ENCODE data around the gene HAGH.
A peak's percentile ranks its signal among the peaks of the same experiment; 100 is the strongest.

The HAGH gene

DNA sequence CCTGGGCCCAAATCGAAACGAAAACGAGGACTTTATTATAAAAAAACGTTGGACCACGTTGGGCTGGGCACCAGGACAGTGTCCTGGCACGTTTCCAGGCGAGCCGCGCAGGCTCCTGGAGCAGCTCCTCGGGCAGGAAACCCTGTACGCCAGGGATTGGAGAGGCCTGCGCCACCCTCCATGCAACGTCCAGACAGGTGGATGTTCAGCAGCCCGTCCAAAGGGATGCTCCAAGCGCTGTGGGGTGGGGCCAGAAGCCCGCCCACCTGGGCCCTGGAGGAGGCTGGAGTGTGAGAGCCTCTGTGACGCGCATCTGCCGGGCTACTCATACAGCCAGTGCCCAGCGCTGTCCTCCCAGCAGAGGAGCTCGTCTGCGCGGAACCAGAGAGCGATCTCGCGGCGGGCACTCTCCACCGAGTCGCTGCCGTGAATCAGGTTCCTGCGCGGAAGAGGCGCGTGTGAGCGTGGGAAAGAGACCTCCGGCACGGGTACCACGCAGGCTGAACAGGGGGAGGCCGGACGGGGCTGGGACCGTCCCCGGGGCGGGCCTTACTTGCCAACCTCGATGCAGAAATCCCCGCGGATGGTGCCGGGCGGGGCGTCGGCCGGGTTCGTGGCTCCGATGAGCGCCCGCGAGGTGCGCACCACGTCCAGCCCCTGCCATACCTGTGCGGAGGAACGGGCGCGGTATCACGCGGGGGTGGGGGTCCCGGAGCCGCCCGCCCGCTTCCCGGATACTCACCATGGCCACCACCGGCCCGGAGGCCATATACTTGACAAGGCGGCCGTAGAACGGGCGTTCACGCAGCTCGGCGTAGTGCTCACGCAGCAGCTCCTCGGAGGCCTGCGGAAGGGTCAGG lies 56.1 kb downstream of the HAGH start:
- H3K4me3 ChIP-seq, result peak overlapping the region; percentile 97
- H3K27ac ChIP-seq, result peak overlapping the region; percentile 97
- H3K27me3 ChIP-seq, result no peaks in the 10 kb centered on the region

DNA sequence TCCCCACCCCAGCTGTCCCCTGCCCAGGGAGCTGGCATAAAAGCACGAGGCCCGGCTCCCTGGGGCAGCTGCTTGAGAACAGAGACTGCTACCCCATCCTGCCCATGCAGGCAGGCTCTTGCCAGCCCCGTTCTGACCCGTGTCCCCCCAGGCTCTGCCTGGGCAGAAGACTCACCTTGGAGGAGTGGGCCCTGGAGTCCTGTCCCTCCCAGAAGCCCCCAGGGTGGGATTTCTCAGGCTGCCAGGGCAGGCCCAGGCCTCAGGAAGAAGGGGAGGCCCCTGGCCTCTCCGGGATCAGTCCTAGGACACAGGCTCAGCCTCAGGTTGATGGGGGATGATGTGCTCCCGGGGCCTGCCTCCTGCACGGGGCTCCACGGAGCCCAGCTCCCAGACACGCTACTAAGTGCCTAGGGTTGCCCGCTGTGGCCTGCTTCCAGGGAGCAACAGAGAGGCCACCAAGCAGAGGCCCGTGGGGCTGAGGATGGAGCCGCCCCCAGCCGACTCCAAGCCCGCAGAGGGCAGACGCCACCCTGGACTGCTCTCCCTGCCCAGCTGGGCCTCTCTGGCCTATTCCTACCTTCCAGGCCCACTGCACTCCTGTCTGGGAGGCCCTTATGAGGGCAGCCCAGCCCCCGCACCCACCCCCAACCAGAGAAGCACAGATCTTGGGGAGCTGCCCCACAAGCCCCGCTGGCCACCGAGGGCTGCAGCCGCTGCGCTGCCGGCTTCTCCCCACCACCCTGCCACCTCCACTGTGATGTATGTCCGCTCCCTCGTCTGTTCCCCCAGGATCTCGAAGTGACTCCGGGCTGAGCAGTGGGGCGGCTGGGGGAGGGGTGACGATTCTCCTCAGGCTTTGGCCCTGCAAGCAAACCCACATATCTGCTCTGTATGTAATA lies 57.0 kb downstream of the HAGH start:
- H3K4me3 ChIP-seq, result no peak overlapping the region

More for the DNA sequence above, 56.1 kb downstream of the HAGH start:
- Histone ChIP-seq H3K4me1 (peaks cover 29% of the 10 kb centered on the region), H3K9me3 (no peaks in the 10 kb centered on the region), H3K4me2 (peak overlapping the region; percentile 98), H3K9ac (peak overlapping the region; percentile 98), H4K20me1 (peaks cover 54% of the 10 kb centered on the region), H3K36me3 (peaks cover 59% of the 10 kb centered on the region)
- no peak for TF ChIP-seq Cebpa-rat (IDR thresholded peaks at IDR 0.05)

DNA sequence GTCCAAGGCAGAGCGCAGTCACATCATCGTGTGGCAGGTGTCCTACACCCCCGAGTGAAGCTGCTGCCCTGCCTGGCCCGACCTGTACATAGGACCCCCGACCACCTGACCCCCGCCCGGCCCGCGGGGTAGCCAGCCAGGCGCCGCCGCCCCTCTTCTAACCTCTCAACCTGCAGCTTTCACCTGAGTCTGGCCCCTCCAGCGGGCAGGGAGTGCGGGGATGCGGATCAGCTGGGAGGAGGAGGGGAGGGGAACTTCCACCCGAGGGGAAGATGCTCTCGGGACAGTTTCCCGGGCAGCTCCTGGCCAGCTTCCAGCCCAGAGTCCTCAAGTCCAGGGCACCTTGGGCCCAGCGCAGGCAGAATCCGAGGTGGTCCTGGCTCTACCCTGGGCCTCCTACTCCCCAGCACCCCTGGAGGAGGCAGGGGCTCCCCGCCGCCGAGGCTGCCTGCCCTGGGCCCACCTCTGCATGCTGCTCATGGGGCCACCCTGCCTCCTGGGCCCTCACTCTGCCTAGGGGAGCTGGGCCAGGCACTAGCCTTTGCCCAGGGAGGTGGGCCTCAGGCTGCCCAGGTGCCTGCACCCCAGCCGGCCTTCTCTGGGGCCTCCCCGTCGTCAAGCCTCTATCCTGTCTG lies 57.7 kb downstream of the HAGH start:
- Histone ChIP-seq H3K4me1 (peaks cover 18% of the 10 kb centered on the region), H3K27me3 (no peaks in the 10 kb centered on the region), H3K4me2 (no peak overlapping the region), H3K9ac (no peak overlapping the region), H3K27ac (no peak overlapping the region), H3K36me3 (peaks cover 67% of the 10 kb centered on the region), H3K4me3 (no peak overlapping the region), H4K20me1 (peaks cover 37% of the 10 kb centered on the region), H3K9me3 (no peaks in the 10 kb centered on the region)
- TF ChIP-seq Cebpa-rat (IDR thresholded peaks at IDR 0.05), result no peak

More for the DNA sequence above, 57.0 kb downstream of the HAGH start:
- H3K36me3 ChIP-seq, result peaks cover 59% of the 10 kb centered on the region
- peak overlapping the region; percentile 35; the same call in 1 of the 2 replicates for H3K27ac ChIP-seq
- H4K20me1 ChIP-seq, result peaks cover 45% of the 10 kb centered on the region
- no peak for TF ChIP-seq Cebpa-rat (IDR thresholded peaks at IDR 0.05)
- peaks cover 20% of the 10 kb centered on the region for H3K4me1 ChIP-seq
- H3K27me3 ChIP-seq, result no peaks in the 10 kb centered on the region
- H3K9ac ChIP-seq, result peak overlapping the region; percentile 98; the same call in 1 of the 2 replicates
- H3K9me3 ChIP-seq, result no peaks in the 10 kb centered on the region
- peak overlapping the region; percentile 98 for H3K4me2 ChIP-seq

DNA sequence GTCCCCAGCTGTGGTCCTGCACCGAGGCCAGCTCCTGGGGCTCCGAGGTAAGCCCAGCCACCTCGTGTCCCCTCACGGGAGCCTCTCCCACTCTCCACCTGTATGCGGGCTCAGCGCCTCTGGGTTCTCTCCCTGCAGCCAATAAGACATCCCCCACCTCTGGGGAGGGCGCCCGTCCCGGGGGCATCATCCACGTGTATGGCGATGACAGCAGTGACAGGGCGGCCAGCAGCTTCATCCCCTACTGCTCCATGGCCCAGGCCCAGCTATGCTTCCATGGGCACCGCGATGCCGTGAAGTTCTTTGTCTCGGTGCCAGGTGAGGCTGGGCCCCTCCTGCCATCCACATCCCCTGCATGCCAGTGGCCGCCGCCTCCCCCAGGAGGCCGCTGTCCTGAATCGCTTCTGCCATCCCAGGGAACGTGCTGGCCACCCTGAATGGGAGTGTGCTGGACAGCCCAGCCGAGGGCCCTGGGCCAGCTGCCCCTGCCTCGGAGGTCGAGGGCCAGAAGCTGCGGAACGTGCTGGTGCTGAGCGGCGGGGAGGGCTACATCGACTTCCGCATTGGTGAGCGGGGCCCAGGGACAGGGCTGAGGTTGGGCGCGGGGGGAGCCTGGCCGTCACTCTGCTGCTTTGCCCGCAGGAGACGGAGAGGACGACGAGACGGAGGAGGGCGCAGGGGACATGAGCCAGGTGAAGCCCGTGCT lies 58.4 kb downstream of the HAGH start:
- H3K36me3 ChIP-seq, result peaks cover 70% of the 10 kb centered on the region
- H3K4me3 ChIP-seq, result no peak overlapping the region
- H3K27me3 ChIP-seq, result no peaks in the 10 kb centered on the region
- H3K9me3 ChIP-seq, result no peaks in the 10 kb centered on the region
- H3K4me2 ChIP-seq, result no peak overlapping the region
- no peak overlapping the region for H3K9ac ChIP-seq
- H4K20me1 ChIP-seq, result peaks cover 36% of the 10 kb centered on the region
- peaks cover 23% of the 10 kb centered on the region for H3K4me1 ChIP-seq
- no peak for TF ChIP-seq Cebpa-rat (IDR thresholded peaks at IDR 0.05)
- no peak overlapping the region for H3K27ac ChIP-seq

DNA sequence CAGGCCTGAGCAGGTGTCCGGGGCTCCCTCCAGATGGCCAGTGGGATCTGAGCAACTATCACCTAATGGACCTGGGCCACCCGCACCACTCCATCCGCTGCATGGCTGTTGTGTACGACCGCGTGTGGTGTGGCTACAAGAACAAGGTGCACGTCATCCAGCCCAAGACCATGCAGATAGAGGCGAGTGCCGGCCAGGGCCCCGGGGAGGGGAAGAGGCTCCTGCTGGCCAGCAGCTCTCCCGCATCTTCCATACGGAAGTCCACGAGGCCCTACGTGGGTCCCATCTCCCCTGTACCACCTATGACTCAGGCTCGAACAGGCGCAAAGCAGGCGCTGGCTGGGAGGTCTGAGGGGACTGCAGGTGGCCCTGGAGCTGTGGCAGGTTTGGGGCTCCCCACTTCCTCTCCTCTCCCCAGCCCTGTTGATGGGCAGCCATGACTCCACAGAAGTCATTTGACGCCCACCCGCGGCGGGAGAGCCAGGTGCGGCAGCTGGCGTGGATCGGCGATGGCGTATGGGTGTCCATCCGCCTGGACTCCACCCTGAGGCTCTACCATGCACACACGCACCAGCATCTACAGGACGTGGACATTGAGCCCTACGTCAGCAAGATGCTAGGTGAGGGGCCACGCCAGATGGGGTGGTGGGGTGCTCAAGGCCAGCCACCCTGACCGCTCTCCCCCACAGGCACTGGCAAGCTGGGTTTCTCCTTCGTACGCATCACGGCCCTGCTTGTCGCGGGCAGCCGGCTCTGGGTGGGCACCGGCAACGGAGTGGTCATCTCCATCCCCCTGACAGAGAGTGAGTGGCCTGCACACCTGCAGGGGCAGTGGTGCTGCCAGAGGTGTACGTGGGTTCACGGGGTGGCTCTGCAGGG lies 59.3 kb downstream of the HAGH start:
- H3K27me3 ChIP-seq, result no peaks in the 10 kb centered on the region
- no peak overlapping the region for H3K4me2 ChIP-seq
- no peak overlapping the region for H3K9ac ChIP-seq
- no peaks in the 10 kb centered on the region for H3K9me3 ChIP-seq
- no peak overlapping the region for H3K4me3 ChIP-seq
- H3K27ac ChIP-seq, result no peak overlapping the region
- H3K4me1 ChIP-seq, result peaks cover 32% of the 10 kb centered on the region
- peaks cover 45% of the 10 kb centered on the region for H4K20me1 ChIP-seq
- no peak for TF ChIP-seq Cebpa-rat (IDR thresholded peaks at IDR 0.05)
- peaks cover 72% of the 10 kb centered on the region for H3K36me3 ChIP-seq

DNA sequence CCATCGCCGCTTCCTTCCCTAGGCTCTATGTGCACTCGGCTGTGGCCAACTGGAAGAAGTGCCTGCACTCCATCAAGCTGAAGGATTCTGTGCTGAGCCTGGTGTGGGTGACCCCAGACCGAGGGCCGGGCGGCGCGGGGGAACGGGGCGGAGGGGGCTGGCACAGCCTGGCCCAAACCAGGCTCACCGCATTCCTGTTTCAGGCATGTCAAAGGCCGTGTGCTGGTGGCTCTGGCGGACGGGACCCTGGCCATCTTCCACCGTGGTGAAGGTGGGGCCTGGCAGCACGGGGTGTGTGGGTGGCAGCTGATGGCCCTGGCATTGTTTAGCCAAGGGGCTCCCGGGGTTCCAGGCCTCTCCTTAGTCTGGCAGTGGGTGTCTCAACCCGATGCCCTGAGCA lies 59.9 kb downstream of the HAGH start:
- no peaks in the 10 kb centered on the region for H3K27me3 ChIP-seq
- H4K20me1 ChIP-seq, result peaks cover 51% of the 10 kb centered on the region
- peaks cover 38% of the 10 kb centered on the region for H3K4me1 ChIP-seq
- no peak overlapping the region for H3K4me3 ChIP-seq
- no peak for TF ChIP-seq Cebpa-rat (IDR thresholded peaks at IDR 0.05)
- peaks cover 72% of the 10 kb centered on the region for H3K36me3 ChIP-seq
- no peak overlapping the region for H3K4me2 ChIP-seq
- H3K9ac ChIP-seq, result no peak overlapping the region
- no peak overlapping the region for H3K27ac ChIP-seq
- H3K9me3 ChIP-seq, result no peaks in the 10 kb centered on the region

DNA sequence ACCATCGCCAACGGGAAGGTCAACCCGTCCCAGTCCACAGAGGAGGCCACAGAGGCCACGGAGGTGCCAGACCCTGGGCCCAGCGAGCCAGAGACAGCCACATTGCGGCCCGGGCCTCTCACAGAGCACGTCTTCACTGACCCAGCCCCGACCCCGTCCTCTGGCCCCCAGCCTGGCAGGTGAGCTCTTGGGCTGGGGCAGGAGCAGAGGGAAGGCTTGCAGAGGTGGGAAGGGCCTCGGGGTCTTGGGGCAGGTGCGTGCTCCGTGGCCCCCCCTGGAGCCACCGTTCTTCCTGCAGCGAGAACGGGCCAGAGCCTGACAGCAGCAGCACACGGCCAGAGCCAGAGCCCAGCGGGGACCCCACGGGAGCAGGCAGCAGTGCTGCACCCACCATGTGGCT lies 60.4 kb downstream of the HAGH start:
- no peak for TF ChIP-seq Cebpa-rat (IDR thresholded peaks at IDR 0.05)
- Histone ChIP-seq H3K9me3 (no peaks in the 10 kb centered on the region), H3K9ac (no peak overlapping the region), H3K4me3 (no peak overlapping the region), H3K4me2 (no peak overlapping the region), H3K4me1 (peaks cover 43% of the 10 kb centered on the region), H3K36me3 (peaks cover 72% of the 10 kb centered on the region), H4K20me1 (peaks cover 52% of the 10 kb centered on the region), H3K27ac (no peak overlapping the region), H3K27me3 (no peaks in the 10 kb centered on the region)

DNA sequence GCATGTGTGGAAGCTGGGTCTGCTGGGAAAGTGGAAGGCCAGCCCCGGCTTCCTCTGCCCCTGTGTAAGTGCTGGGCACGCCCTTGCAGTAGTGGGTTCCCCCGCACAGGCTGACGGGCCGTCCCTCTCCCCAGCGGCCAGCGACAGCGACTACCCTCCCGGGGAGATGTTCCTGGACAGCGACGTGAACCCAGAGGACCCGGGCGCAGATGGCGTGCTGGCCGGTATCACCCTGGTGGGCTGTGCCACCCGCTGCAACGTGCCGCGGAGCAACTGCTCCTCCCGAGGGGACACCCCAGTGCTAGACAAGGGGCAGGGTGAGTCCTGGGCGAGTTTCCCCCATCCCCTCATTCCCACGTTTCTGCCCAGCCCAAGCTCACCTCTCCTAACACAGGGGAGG lies 60.8 kb downstream of the HAGH start:
- Histone ChIP-seq H3K27me3 (no peaks in the 10 kb centered on the region), H3K4me2 (no peak overlapping the region), H3K9ac (no peak overlapping the region), H3K9me3 (no peaks in the 10 kb centered on the region), H3K4me1 (peaks cover 47% of the 10 kb centered on the region), H3K36me3 (peaks cover 76% of the 10 kb centered on the region), H3K4me3 (no peak overlapping the region), H3K27ac (no peak overlapping the region), H4K20me1 (peaks cover 55% of the 10 kb centered on the region)
- TF ChIP-seq Cebpa-rat (IDR thresholded peaks at IDR 0.05), result no peak

All from BLaER1 (cell line).